SK-N-SH treated with all-trans-retinoic acid at 6 μM for 48 hours (cell line): ENCODE measurements around the gene PRKAG2.

ENCODE experiments used
- ATAC-seq: fragments of 200-7000 bp; cut with Tn5 transposase; 3 replicates; pipeline ENCODE4 v1.9.1; 2020; ENCODE audit warnings: mild to moderate bottlenecking, moderate library complexity
- ARNTL ChIP-seq: fragments of 450-650 bp; formaldehyde crosslinking; IDR thresholded peaks from 2 replicates; pipeline ENCODE4 v1.5.0; 2020; ENCODE audit warnings: low read depth, mild to moderate bottlenecking, moderate library complexity, borderline replicate concordance
- BACH2 ChIP-seq: fragments of 250-450 bp; sonication (Bioruptor Pico); IDR thresholded peaks from 2 replicates; pipeline ENCODE4 v1.9.0; 2021; ENCODE audit warnings: mild to moderate bottlenecking, borderline replicate concordance
- CSDC2 ChIP-seq: fragments of 250-450 bp; sonication (Bioruptor Pico); IDR thresholded peaks from 2 replicates; pipeline ENCODE4 v1.5.0; 2020; ENCODE audit warnings: mild to moderate bottlenecking, moderate library complexity
- ESRRG ChIP-seq: fragments of 250-450 bp; sonication (Bioruptor Pico); IDR thresholded peaks from 2 replicates; pipeline ENCODE4 v1.6.1; 2021; ENCODE audit warnings: mild to moderate bottlenecking
- GLIS3 ChIP-seq: fragments of 250-450 bp; sonication (Bioruptor Pico); IDR thresholded peaks from 2 replicates; pipeline ENCODE4 v1.5.0; 2020; ENCODE audit warnings: mild to moderate bottlenecking, moderate library complexity
- ISL1 ChIP-seq: fragments of 250-450 bp; sonication (Bioruptor Pico); IDR thresholded peaks from 2 replicates; pipeline ENCODE4 v2.1.2; 2022; ENCODE audit warnings: mild to moderate bottlenecking, moderate library complexity
- OSR1 ChIP-seq: fragments of 250-450 bp; sonication (Bioruptor Pico); IDR thresholded peaks from 2 replicates; pipeline ENCODE4 v1.8.0; 2022; ENCODE audit warnings: moderate library complexity, mild to moderate bottlenecking, inconsistent platforms
- PPARA ChIP-seq: fragments of 250-450 bp; sonication (Bioruptor Pico); IDR thresholded peaks from 2 replicates; pipeline ENCODE4 v1.5.0; 2020; ENCODE audit warnings: mild to moderate bottlenecking, borderline replicate concordance
- RARB ChIP-seq: fragments of 250-450 bp; sonication (Bioruptor Pico); IDR thresholded peaks from 2 replicates; pipeline ENCODE4 v1.8.0; 2021; ENCODE audit warnings: mild to moderate bottlenecking, moderate library complexity
- SNAI2 ChIP-seq: fragments of 250-450 bp; sonication (Bioruptor Pico); IDR thresholded peaks from 2 replicates; pipeline ENCODE4 v1.5.0; 2020; ENCODE audit warnings: mild to moderate bottlenecking, moderate library complexity
- TCF4 ChIP-seq: fragments of 250-450 bp; sonication (Bioruptor Pico); IDR thresholded peaks from 2 replicates; pipeline ENCODE4 v1.8.0; 2021; ENCODE audit warnings: mild to moderate bottlenecking, moderate library complexity, borderline replicate concordance
- TOX ChIP-seq: fragments of 250-450 bp; sonication (Bioruptor Pico); IDR thresholded peaks from 2 replicates; pipeline ENCODE4 v1.8.0; 2021; ENCODE audit warnings: mild to moderate bottlenecking, moderate library complexity, borderline replicate concordance
- ZC3H10 ChIP-seq: fragments of 250-450 bp; sonication (Bioruptor Pico); IDR thresholded peaks from 2 replicates; pipeline ENCODE4 v1.5.1; 2021; ENCODE audit warnings: mild to moderate bottlenecking, moderate library complexity
- ZFP3 ChIP-seq: fragments of 250-450 bp; sonication (Bioruptor Pico); IDR thresholded peaks from 2 replicates; pipeline ENCODE4 v1.5.0; 2020; ENCODE audit warnings: mild to moderate bottlenecking, moderate library complexity
- ZFP30 ChIP-seq: fragments of 450-650 bp; formaldehyde crosslinking; IDR thresholded peaks from 2 replicates; pipeline ENCODE4 v1.5.0; 2022; ENCODE audit warnings: mild to moderate bottlenecking, moderate library complexity
- ZNF565 ChIP-seq: fragments of 450-650 bp; formaldehyde crosslinking; conservative IDR thresholded peaks from 2 replicates; pipeline ENCODE4 v1.5.0; 2020; ENCODE audit warnings: low read depth, mild to moderate bottlenecking, moderate library complexity
- ZNF8 ChIP-seq: fragments of 450-650 bp; formaldehyde crosslinking; IDR thresholded peaks from 2 replicates; pipeline ENCODE4 v1.5.0; 2020; ENCODE audit warnings: mild to moderate bottlenecking, moderate library complexity
- TF ChIP-seq, protein P1 (sequence below): fragments of 250-450 bp; sonication (Bioruptor Pico); IDR thresholded peaks from 2 replicates; pipeline ENCODE4 v1.5.1; 2021; ENCODE audit warnings: mild to moderate bottlenecking, moderate library complexity
- TF ChIP-seq, protein P2 (sequence below): fragments of 250-450 bp; sonication (Bioruptor Pico); IDR thresholded peaks from 2 replicates; pipeline ENCODE4 v1.8.0; 2020; ENCODE audit warnings: mild to moderate bottlenecking, moderate library complexity, borderline replicate concordance
- TF ChIP-seq, protein P3 (sequence below): fragments of 250-450 bp; sonication (Bioruptor Pico); IDR thresholded peaks from 2 replicates; pipeline ENCODE4 v1.8.0; 2021; ENCODE audit warnings: low read depth, mild to moderate bottlenecking, moderate library complexity, borderline replicate concordance
- TF ChIP-seq, protein P4 (sequence below): fragments of 250-450 bp; sonication (Bioruptor Pico); IDR thresholded peaks from 2 replicates; pipeline ENCODE4 v1.5.1; 2020; ENCODE audit warnings: low read depth, mild to moderate bottlenecking, moderate library complexity
- TF ChIP-seq, protein P5 (sequence below): fragments of 250-450 bp; sonication (Bioruptor Pico); IDR thresholded peaks from 2 replicates; pipeline ENCODE4 v1.5.0; 2020; ENCODE audit warnings: mild to moderate bottlenecking, moderate library complexity

The PRKAG2 gene

DNA sequence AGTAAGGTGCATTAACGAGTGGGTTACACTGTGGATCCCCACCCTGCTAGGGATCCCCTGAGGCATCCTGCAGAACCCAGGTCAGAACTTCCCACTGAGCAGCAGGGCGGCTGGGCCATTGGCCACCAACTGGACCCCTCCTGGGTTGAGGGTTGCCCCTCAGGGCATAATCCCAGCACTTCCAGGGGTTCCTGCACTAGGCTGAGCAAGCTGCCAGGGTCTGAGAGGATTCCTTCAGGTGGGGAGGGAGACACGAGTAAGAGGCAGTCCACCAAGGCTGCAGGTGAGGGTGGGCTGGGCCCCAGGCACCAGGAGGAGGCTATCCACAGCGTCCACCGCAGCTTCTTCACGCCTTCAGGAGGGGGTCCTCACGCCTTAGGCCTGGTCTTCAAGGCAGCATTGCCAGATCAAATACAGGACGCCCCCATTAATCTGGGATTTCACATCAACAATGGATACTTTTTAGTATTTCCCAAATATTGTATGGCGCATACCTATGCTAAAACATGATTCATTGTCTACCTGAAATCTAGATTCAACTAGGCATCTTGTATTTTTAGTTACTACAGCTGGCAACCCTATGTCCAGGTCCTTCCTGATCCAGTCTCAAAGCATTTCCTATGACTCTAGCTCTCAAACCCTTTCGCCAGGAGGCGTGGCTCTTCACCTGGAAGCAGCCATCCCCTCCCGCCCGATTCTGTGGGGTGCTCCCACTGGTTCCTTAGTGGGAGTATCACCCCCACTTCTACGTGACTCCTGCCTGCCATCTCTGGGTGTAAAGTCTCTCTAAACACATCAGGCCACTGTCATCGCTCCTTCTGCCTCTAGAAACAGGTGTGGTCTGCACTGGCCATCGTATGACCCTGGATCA, 4.1 kb downstream of the PRKAG2 start:
- ATAC-seq: no peak
- no peak for TF ChIP-seq ESRRG
- TF ChIP-seq, protein P1, sequence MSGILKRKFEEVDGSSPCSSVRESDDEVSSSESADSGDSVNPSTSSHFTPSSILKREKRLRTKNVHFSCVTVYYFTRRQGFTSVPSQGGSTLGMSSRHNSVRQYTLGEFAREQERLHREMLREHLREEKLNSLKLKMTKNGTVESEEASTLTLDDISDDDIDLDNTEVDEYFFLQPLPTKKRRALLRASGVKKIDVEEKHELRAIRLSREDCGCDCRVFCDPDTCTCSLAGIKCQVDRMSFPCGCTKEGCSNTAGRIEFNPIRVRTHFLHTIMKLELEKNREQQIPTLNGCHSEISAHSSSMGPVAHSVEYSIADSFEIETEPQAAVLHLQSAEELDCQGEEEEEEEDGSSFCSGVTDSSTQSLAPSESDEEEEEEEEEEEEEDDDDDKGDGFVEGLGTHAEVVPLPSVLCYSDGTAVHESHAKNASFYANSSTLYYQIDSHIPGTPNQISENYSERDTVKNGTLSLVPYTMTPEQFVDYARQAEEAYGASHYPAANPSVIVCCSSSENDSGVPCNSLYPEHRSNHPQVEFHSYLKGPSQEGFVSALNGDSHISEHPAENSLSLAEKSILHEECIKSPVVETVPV: no peak
- TF ChIP-seq ZFP30: no peak
- TF ChIP-seq, protein P2, sequence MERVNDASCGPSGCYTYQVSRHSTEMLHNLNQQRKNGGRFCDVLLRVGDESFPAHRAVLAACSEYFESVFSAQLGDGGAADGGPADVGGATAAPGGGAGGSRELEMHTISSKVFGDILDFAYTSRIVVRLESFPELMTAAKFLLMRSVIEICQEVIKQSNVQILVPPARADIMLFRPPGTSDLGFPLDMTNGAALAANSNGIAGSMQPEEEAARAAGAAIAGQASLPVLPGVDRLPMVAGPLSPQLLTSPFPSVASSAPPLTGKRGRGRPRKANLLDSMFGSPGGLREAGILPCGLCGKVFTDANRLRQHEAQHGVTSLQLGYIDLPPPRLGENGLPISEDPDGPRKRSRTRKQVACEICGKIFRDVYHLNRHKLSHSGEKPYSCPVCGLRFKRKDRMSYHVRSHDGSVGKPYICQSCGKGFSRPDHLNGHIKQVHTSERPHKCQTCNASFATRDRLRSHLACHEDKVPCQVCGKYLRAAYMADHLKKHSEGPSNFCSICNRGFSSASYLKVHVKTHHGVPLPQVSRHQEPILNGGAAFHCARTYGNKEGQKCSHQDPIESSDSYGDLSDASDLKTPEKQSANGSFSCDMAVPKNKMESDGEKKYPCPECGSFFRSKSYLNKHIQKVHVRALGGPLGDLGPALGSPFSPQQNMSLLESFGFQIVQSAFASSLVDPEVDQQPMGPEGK: no peak
- TF ChIP-seq GLIS3 (CRISPR knock-in tag): no peak
- no peak for TF ChIP-seq ISL1 (CRISPR knock-in tag)
- TF ChIP-seq CSDC2 (CRISPR knock-in tag): no peak
- no peak for TF ChIP-seq SNAI2 (CRISPR knock-in tag)
- no peak for TF ChIP-seq PPARA (CRISPR knock-in tag)
- no peak for TF ChIP-seq TOX
- no peak for TF ChIP-seq TCF4 (CRISPR knock-in tag)
- TF ChIP-seq, all 23 proteins: peak for 0

DNA sequence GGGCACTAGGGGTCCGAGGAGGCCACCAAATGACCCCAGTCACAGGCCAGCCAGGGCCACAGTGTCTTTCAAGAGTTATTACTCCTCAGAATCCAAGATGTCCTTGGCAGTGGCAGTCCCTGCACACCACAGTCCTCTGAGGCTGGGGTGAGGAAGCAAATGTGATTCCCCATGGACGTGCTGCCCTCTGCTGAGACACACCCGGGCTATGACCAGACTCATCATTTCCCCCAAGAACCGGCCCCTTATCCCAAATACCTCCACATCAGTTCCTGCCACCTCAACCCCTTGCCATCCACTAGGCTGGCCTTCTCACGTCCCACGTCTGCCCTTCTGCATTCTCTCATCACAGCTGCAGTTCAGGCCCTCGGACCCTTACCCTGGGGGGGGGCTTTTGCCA, 5.0 kb downstream of the PRKAG2 start:
- TF ChIP-seq RARB (no peak), OSR1 (CRISPR knock-in tag) (no peak), TOX (no peak)
- TF ChIP-seq, all 23 proteins: peak for 0
- no peak for ATAC-seq

DNA sequence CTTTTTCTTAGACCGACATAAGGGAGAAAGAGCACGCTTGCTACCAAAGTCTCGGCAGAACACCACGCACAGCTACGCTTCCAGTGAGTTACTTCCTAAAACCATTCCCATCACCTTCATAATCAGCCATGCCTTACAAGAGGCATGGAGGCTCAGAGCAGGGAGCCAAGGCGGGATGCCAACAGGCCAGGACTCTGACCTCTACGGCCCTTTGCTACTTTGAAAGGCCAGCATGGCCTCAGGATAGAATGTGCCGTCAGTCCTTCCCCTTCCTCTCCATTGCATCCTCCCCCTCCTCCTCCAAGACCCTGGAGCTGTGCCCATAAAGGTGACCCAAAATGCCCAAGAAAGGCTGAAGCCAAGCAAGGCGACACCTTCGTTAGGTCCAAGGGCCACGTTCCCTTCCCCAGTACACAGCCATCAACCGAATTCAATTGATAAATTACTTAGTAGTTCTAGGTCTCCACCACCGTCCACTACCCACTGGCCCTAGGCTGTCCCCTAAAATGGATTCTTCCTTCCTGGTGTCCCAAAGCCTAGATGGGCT, 5.7 kb downstream of the PRKAG2 start:
- ATAC-seq: no peak
- TF ChIP-seq ZC3H10 (CRISPR knock-in tag): no peak
- TF ChIP-seq ARNTL (CRISPR knock-in tag): no peak
- TF ChIP-seq, protein P3, sequence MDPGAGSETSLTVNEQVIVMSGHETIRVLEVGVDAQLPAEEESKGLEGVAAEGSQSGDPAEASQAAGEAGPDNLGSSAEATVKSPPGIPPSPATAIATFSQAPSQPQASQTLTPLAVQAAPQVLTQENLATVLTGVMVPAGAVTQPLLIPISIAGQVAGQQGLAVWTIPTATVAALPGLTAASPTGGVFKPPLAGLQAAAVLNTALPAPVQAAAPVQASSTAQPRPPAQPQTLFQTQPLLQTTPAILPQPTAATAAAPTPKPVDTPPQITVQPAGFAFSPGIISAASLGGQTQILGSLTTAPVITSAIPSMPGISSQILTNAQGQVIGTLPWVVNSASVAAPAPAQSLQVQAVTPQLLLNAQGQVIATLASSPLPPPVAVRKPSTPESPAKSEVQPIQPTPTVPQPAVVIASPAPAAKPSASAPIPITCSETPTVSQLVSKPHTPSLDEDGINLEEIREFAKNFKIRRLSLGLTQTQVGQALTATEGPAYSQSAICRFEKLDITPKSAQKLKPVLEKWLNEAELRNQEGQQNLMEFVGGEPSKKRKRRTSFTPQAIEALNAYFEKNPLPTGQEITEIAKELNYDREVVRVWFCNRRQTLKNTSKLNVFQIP (CRISPR knock-in tag): no peak
- no peak for TF ChIP-seq ZFP30

DNA sequence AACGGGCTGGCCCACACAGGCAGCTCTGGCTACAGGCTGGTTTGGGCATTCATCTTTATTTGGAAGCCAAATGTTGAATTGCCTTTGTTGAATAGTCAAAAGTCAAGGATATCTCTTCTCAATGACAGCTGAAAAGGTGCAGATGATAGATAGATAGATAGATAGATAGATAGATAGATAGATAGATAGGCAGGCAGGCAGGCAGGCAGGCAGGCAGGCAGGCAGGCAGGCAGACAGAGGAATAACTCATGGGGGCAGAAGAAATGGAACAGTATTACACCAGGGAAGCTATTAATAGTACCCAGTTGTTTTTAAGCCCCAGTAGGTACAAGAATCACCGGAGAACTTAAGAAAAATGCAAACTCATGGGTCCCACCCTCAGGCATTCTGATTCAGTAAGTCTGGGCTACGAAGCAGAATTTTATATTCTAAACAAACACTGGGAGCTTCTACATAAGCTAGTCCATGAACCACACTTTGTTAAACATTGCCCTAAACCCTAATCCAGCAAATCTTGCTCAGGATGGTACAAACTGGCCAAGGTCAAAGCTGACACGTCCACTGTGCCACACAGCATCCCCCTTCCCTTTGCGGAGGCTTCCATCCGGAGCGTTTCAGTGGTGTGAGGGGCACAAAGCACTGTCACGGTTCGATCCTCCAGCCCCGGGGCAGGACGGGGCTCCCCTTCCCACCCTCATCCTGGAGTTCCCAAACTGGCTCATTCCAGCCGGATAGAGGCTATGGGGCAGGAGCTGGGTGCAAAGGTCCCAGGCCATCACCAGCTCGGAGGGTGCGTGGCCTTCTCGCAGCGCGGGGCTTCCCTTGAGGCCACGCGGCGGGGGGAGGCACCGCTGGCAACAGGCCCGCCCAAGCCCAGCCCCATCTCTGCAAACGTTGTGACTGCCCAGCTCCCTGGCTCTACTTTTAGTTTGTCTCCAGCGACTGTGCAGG, 6.7 kb downstream of the PRKAG2 start:
- ATAC-seq: no peak
- TF ChIP-seq, protein P2: no peak
- TF ChIP-seq ZNF565 (CRISPR knock-in tag): no peak
- TF ChIP-seq TCF4 (CRISPR knock-in tag): no peak
- TF ChIP-seq GLIS3 (CRISPR knock-in tag): no peak
- no peak for TF ChIP-seq BACH2
- TF ChIP-seq ZNF8: no peak
- no peak for TF ChIP-seq ZC3H10 (CRISPR knock-in tag)
- no peak for TF ChIP-seq ZFP30
- TF ChIP-seq, protein P4, sequence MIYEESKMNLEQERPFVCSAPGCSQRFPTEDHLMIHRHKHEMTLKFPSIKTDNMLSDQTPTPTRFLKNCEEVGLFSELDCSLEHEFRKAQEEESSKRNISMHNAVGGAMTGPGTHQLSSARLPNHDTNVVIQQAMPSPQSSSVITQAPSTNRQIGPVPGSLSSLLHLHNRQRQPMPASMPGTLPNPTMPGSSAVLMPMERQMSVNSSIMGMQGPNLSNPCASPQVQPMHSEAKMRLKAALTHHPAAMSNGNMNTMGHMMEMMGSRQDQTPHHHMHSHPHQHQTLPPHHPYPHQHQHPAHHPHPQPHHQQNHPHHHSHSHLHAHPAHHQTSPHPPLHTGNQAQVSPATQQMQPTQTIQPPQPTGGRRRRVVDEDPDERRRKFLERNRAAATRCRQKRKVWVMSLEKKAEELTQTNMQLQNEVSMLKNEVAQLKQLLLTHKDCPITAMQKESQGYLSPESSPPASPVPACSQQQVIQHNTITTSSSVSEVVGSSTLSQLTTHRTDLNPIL (CRISPR knock-in tag): no peak
- TF ChIP-seq, protein P5, sequence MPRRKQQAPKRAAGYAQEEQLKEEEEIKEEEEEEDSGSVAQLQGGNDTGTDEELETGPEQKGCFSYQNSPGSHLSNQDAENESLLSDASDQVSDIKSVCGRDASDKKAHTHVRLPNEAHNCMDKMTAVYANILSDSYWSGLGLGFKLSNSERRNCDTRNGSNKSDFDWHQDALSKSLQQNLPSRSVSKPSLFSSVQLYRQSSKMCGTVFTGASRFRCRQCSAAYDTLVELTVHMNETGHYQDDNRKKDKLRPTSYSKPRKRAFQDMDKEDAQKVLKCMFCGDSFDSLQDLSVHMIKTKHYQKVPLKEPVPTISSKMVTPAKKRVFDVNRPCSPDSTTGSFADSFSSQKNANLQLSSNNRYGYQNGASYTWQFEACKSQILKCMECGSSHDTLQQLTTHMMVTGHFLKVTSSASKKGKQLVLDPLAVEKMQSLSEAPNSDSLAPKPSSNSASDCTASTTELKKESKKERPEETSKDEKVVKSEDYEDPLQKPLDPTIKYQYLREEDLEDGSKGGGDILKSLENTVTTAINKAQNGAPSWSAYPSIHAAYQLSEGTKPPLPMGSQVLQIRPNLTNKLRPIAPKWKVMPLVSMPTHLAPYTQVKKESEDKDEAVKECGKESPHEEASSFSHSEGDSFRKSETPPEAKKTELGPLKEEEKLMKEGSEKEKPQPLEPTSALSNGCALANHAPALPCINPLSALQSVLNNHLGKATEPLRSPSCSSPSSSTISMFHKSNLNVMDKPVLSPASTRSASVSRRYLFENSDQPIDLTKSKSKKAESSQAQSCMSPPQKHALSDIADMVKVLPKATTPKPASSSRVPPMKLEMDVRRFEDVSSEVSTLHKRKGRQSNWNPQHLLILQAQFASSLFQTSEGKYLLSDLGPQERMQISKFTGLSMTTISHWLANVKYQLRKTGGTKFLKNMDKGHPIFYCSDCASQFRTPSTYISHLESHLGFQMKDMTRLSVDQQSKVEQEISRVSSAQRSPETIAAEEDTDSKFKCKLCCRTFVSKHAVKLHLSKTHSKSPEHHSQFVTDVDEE (CRISPR knock-in tag): no peak
- no peak for TF ChIP-seq PPARA (CRISPR knock-in tag)
- no peak for TF ChIP-seq ISL1 (CRISPR knock-in tag)
- no peak for TF ChIP-seq ZFP3 (CRISPR knock-in tag)
